ENCODE measurements around the gene YES1. TPM values are rescaled to one million over a fixed set of nuclear protein-coding genes. Genes with fewer than 3 reads are reported as not detected.
"Not testable (repeated sequence)": the region's sequence is repeated elsewhere in the genome, so short reads cannot be mapped to it uniquely, and the experiment has no call there.

Gene YES1
- polyA plus RNA-seq, 3 donors = 72.4 to 74.5 (median 74.2) TPM

DNA sequence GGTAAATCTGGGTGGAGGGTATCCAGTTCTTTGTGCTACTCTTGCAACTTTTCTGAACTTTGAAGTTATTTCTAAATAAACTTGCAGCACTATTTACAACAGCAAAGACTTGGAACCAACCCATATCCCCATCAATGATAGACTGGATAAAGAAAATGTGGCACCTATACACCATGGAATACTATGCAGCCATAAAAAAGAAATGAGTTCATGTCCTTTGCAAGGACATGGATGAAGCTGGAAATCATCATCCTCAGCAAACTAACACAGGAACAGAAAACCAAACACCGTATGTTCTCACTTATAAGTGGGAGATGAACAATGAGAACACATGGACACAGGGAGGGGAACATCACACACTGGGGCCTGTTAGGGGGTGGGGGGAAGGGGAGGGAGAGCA, 16.7 kb downstream of the YES1 start:
- DNase-seq (ENCODE audit: low read depth in 3 of 3, low spot score in 2 of 3) = not testable (repeated sequence)

GRCh38 chr18:789397-789796, 22.6 kb downstream of the YES1 start:
- no peak for DNase-seq (ENCODE audit: low read depth in 3 of 3, low spot score in 2 of 3)

GRCh38 chr18:785242-785641, 26.8 kb downstream of the YES1 start:
- no peak for DNase-seq (ENCODE audit: low read depth in 3 of 3, low spot score in 2 of 3)

- DNase-seq (ENCODE audit: low read depth in 3 of 3, low spot score in 2 of 3) = no peak
These were observed 27.4 kb downstream of the YES1 start for GRCh38 chr18:784470-785172.

DNA sequence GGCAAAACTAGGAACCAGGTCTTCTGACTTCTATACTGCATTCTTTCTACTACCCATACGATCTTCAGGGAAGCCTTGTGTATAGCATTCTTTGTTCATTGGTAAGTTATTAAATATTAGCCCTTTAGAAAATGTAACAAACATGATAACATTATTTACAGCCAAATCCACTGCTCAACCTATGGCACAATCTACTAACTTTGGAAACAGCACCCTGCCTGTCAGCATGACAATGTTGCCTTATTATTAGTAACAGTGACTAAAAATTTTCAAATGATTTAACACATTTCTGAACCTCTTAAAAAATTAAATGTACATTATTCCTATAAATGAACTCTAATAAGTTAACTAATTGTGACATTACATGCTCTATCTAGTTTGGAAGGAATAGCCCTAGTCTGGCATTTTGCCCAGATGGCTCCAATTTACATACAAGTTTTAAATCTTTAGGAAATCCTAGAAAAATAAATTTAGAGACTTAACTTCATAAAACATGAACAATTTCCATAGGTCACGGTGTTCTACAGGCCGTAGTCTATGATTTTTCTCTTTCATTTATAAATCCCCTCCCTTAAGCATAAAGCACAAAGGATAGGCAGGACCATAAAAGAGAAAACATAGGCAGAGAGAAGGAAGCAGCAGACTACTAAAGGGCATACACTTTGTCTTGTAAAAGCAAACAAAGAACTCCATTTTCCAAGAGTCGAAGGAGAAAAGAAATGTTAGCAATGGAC, 33.7 kb downstream of the YES1 start:
- DNase-seq (ENCODE audit: low read depth in 3 of 3, low spot score in 2 of 3) = no peak

GRCh38 chr18:777021-777420, 35.0 kb downstream of the YES1 start:
- no peak for DNase-seq (ENCODE audit: low read depth in 3 of 3, low spot score in 2 of 3)

GRCh38 chr18:776044-776443, 36.0 kb downstream of the YES1 start:
- not testable (repeated sequence) for DNase-seq (ENCODE audit: low read depth in 3 of 3, low spot score in 2 of 3)

GRCh38 chr18:774811-775210, 37.2 kb downstream of the YES1 start:
- DNase-seq (ENCODE audit: low read depth in 3 of 3, low spot score in 2 of 3) = no peak

DNA sequence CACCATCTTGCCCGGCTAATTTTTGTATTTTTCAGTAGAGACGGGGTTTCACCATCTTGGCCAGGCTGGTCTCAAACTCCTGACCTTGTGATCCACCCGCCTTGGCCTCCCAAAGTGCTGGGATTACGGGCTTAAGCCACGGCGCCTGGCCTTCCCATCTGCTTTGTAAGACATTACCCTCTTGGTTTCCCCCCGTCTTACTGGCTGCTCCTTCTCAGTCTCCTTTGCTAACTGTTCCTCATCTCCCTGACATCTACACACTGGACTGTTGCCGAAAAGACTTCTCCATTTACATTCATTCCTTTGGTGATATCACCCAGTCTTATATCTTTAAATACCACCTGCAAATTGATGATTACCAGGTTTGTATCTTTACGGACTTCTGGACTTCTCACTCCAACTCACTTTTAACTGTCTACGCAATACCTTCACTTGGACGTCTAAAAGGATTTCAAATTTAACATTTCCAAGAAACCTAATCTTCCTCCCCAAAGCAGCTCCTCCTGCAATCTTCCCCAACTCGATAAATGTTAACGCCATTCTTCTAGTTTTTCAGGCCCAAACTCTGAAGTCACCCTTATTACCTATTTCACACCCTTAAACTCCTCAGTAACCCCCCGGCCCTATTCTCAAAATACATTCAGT, 37.9 kb downstream of the YES1 start:
- DNase-seq (ENCODE audit: low read depth in 3 of 3, low spot score in 2 of 3) = no peak

DNA sequence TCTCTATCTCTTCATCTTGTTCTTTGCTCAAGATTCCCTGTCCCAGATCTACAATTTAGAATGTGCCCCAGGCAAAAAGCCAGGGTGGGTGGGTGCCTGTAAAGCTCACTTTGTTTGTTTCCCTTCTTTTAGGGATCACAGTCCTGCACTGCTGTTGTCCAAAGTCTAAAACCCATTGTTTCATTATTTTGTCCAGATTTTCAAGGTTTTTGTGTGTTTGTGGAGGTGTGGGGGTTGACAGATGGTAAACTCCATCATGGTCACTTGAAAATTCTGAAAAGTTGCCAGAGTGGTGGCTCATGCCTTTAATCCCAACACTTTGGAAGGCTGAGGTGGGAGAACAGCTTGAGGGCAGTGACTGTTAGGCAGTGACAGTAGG, 41.5 kb downstream of the YES1 start:
- DNase-seq (ENCODE audit: low read depth in 3 of 3, low spot score in 2 of 3) = no peak

- DNase-seq (ENCODE audit: low read depth in 3 of 3, low spot score in 2 of 3) = no peak
These were observed 44.1 kb downstream of the YES1 start for GRCh38 chr18:767961-768360.

DNA sequence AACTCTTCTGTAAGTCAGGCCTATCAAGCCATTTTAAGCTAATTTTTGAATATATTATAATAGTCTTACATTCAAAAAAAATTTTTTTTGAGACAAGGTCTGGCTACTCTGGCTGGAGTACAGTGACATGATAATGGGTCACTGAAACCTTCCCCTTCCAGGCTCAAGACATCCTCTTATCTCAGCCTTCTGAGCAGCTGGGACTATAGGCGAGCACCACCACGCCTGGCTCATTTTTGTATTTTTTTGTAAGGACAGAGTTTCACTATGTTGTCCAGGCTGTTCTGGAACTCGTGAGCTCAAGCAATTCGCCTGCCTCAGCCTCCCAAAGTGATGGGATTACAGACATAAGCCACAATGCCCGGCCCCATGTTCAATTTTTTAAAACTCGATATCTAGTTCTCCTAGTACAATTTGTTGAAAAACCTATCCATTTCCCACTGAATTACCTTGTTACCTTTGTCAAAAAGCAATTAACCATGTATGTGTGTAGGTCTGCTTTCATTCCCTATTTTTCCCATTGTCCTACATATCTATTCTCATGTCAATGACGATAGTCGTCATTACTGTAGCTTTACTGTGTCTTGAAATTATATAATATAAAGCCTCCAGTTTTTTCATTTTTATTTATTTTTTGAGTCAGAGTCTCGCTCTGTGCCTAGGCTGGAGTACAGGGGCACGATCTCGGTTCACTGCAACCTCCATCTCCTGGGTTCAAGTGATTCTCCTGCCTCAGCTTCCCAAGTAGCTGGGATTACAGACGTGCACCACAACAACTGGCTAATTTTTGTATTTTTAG, 44.8 kb downstream of the YES1 start:
- DNase-seq (ENCODE audit: low read depth in 3 of 3, low spot score in 2 of 3) = no peak

DNA sequence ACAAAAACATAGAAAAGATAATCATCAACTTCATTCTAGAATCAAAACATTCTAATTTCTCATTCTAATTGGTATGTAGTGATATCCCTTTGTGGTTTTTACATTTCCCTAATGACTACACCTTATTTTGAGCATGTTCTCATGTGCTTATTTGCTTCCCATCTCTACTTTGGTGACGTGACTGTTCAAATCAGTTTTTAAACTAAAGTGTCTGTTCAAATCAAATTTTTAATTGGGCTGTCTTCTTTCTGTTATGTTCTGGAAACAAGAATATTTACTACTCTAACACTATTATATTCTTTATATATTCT, 45.5 kb downstream of the YES1 start:
- no peak for DNase-seq (ENCODE audit: low read depth in 3 of 3, low spot score in 2 of 3)

DNA sequence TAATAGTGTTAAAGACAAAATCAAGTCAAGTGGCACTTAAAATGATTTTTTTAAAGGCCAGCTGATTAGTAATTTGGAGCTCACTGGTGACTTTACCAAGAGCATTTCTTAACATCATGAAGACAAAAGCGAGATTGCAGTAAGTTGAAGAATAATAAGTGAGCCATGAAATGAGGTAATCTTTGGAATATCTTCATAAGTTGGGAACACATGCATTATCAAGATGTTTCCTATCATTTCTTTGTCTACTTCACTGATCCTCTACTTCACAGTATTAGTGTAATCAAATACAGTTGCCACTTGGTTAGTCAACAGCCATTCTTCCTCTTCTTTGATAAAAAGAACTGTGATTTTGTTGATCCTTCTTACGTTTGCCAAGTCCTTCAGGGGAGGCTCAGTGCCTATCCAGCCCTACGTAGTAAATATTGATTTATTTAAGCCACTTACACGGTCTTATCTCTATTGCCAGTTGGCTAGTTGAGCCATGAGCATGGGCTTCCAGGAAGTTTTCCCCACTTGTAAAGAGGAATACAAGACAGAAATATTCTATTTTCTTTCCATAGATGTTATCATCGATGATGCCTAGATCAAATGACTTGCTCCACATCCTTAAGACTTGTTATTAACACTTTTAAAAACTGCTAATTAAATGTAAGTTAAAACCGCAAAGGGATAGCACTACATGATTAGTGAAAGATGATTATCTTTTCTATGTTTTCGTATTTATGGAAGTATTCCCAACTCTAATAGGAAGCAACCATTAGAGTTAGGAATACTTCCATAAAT, 46.1 kb downstream of the YES1 start:
- no peak for DNase-seq (ENCODE audit: low read depth in 3 of 3, low spot score in 2 of 3)

DNA sequence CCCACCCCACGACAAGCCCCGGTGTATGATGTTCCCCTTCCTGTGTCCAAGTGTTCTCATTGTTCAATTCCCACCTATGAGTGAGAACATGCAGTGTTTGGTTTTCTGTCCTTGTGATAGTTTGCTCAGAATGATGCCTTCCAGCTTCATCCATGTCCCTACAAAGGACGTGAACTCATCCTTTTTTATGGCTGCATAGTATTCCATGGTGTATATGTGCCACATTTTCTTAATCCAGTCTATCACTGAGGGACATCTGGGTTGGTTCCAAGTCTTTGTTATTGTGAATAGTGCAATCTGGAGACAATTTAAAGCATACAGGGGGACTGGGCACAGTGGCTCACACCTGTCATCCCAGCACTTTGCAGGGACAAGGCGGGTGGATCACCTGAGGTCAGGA, 52.2 kb downstream of the YES1 start:
- DNase-seq (ENCODE audit: low read depth in 3 of 3, low spot score in 2 of 3) = not testable (repeated sequence)

- no peak for DNase-seq (ENCODE audit: low read depth in 3 of 3, low spot score in 2 of 3)
These were observed 56.5 kb downstream of the YES1 start for GRCh38 chr18:755506-755905.

DNA sequence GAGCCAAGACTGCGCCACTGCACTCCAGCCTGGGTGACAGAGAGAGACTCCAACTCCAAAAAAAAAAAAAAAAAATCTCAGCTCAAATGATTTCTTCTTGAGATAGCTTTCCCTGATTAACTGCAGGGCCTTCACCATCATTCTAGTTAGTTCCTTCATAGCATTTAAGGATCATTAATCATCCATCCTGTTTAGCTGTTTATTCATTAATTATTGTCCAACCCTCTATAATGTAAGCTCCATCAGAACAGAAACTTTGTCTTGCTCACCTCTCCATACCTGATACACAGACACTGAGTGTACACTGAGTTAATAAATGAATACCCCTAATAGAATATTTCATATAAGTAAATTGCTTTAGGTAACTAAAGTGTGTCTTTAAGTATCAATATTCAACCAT, 57.4 kb downstream of the YES1 start:
- no peak for DNase-seq (ENCODE audit: low read depth in 3 of 3, low spot score in 2 of 3)

DNA sequence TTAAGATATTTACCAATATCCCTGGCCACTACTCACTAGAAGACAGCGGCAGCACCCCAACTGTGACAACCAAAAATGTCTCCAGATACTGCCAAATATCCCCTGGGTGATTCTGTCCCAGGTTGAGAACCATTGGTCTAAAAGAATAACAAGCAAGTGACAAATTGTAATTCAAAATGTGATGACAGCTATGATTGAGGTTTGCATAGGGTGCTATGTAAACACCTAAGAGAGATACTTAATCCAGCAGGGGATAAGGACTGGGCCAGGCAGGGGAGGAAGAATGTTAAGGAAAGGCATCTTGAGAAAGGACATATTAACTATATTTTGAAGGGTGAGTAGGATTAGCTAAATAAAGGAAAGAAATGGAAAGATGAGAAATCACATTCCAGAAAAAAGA, 61.6 kb downstream of the YES1 start:
- DNase-seq (ENCODE audit: low read depth in 3 of 3, low spot score in 2 of 3) = no peak

DNA sequence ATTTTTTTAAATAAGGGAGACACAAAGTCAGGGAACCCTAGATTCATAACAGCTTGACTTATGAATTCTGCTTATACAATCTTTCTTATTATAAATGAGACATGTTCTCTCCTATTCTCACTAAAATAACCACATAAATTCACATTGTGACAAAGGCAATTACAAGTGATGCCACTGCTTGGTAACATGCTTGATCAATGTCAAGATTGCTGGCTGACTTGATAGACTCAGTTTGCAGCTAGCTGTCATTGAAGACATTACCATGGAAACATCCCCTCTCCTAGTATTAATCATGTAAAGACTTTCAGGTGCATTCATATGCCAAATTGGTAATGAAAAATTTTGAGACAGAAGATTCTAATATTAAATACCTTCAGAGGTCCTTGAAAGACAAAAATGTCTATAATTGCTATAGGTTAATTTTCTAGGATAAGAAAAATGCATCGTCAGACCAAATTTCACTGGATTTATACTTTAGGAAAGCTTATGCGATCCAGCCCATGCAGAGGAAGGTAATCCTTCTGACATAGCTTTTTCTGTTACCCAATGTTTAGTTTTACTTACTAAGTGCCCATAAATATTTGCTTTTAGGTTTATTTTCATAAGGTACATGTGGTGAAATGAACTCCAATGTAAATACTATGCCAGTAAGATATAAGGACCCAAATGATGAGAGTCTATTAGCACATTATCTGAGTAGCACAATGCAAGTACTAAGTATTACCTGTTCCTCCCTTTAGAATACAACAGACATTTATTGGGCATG, 67.0 kb downstream of the YES1 start:
- no peak for DNase-seq (ENCODE audit: low read depth in 3 of 3, low spot score in 2 of 3)
